Measurements from ENCODE around the gene BAIAP2L2.

BAIAP2L2 gene

DNA sequence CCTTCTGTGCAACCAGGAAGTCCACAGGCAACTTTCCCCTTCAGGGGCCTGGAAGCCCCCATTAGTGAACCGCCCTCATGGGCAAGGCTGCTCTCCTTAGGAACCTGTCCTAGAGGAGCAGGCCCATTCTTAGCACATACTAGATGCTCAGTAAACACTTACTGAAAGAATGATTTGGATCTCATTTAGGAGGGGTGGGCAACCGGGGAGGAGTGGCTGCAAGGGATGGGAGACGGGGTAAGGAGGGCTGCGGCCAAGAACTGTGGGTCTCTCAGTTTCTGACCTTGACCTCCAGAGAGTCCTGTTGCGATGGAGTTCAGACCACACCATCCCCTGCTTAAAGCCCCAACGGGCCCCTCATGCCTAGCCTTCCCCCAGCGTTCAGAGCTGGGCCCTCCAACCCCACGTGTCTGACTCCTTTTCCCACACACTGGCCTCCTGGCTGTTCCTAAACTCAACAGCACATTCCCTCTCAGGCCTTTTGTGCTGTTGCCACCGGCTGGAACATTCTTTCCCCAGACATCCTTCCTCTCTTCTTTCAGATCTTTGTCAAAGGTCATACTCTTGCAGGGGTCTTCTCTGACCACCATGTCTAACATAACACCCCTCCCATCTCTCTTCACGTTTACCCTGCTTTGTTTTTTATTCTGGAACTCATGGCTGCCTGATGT lies 74.0 kb downstream of the BAIAP2L2 start:
- no peak for DNase-seq

GRCh38 chr22:38035530-38035885 lies 75.0 kb downstream of the BAIAP2L2 start:
- no peak for DNase-seq

All from cortex of kidney (tissue), 1 donor.